Calu3 (cell line): ENCODE data around the gene DKKL1. TPM values are rescaled to one million over a fixed set of nuclear protein-coding genes. Genes with fewer than 3 reads are reported as not detected.

Experiments used
- BruUV-seq: library from RNA; stranded (reverse); fragments of 400-500 nt; replicated peaks from 2 replicates; lab custom pipeline; 2021; lab: Mats Ljungman, UMichigan
- CTCF ChIA-PET: fragments of 300-600 bp; sonication (Branson Sonifier 250); formaldehyde crosslinking; loops from one replicate; lab custom pipeline; 2022; ENCODE audit warnings: antibody characterized with exemption; lab: Charles Lee
- DNase-seq: peaks from one replicate; pipeline ENCODE4 v3.0.0; 2022
- H3K27ac Mint-ChIP-seq: one replicate; pipeline ENCODE4 v1.8.0; 2022; ENCODE audit warnings: mixed read lengths; ENCODE audit not compliant: unreplicated experiment
- H3K27me3 Mint-ChIP-seq: one replicate; pipeline ENCODE4 v1.8.0; 2022; ENCODE audit warnings: mixed read lengths; ENCODE audit not compliant: unreplicated experiment
- H3K36me3 Mint-ChIP-seq: one replicate; pipeline ENCODE4 v1.8.0; 2022; ENCODE audit warnings: mild to moderate bottlenecking, moderate library complexity, mixed read lengths; ENCODE audit not compliant: insufficient read depth, unreplicated experiment
- H3K4me1 Mint-ChIP-seq: one replicate; pipeline ENCODE4 v1.8.0; 2022; ENCODE audit warnings: mild to moderate bottlenecking, low read depth, mixed read lengths; ENCODE audit not compliant: unreplicated experiment
- H3K4me3 Mint-ChIP-seq: one replicate; pipeline ENCODE4 v1.8.0; 2022; ENCODE audit warnings: mild to moderate bottlenecking, low read depth, moderate library complexity, mixed read lengths; ENCODE audit not compliant: unreplicated experiment
- H3K9me3 Mint-ChIP-seq: one replicate; pipeline ENCODE4 v1.8.0; 2022; ENCODE audit warnings: low read depth, mixed read lengths; ENCODE audit not compliant: unreplicated experiment
- CTCF ChIP-seq: fragments of 200-600 bp; IDR thresholded peaks from one replicate; pipeline ENCODE4 v1.8.0; 2022; ENCODE audit warnings: antibody characterized with exemption; ENCODE audit not compliant: unreplicated experiment
- intact Hi-C: fragments of 100-400 bp; cut with micrococcal nuclease; formaldehyde crosslinking; loops from one replicate; pipeline ENCODE4 v1.10.0; 2022; ENCODE audit not compliant: unreplicated experiment
- total RNA-seq: library from RNA; stranded (reverse); gene quantifications from 2 replicates; pipeline ENCODE4 v1.2.3, GENCODE V29; 2022

Gene DKKL1
- total RNA-seq, 1 experiment from 2014 or later: not detected

- BruUV-seq: no TSS peak
- no peak overlapping the region for H3K27ac Mint-ChIP-seq
- no peak for DNase-seq
These were observed 29.8 kb upstream of the DKKL1 start for GRCh38 chr19:49333811-49334288.

GRCh38 chr19:49335071-49335783 is 28.4 kb upstream of the DKKL1 start, which contains the start of gene CD37:
TSS of gene CD37 (plus strand) at chr19:49335406. CDS start at chr19:49335541, 135 bp downstream.
- Mint-ChIP-seq H3K27me3 (peaks cover 77% of the 10 kb centered on the region), H3K4me3 (no peak within 1 kb of the TSS), H3K36me3 (no peaks in the 10 kb centered on the region), H3K4me1 (peaks cover 6% of the 10 kb centered on the region), H3K27ac (no peak within 1 kb of the TSS), H3K9me3 (no peaks in the 10 kb centered on the region)
- no peak for TF ChIP-seq CTCF
- CTCF ChIA-PET: no interaction called here
- intact Hi-C loops: no loop called here
- no peak for DNase-seq
- no TSS peak for BruUV-seq

More at GRCh38 chr19:49333811-49334288, 29.8 kb upstream of the DKKL1 start:
- TF ChIP-seq CTCF: no peak
- Mint-ChIP-seq H3K27me3 (peaks cover 64% of the 10 kb centered on the region), H3K4me1 (no peaks in the 10 kb centered on the region), H3K36me3 (no peaks in the 10 kb centered on the region), H3K4me3 (no peak overlapping the region), H3K9me3 (no peaks in the 10 kb centered on the region)
- CTCF ChIA-PET: no interaction called here
- intact Hi-C loops: no loop called here

GRCh38 chr19:49335784-49336481 is 27.7 kb upstream of the DKKL1 start:
- TF ChIP-seq CTCF: no peak
- no TSS peak for BruUV-seq
- intact Hi-C loops: no loop called here
- peaks cover 10% of the 10 kb centered on the region for H3K4me1 Mint-ChIP-seq
- H3K36me3 Mint-ChIP-seq: no peaks in the 10 kb centered on the region
- no peak overlapping the region for H3K27ac Mint-ChIP-seq
- peaks cover 84% of the 10 kb centered on the region for H3K27me3 Mint-ChIP-seq
- CTCF ChIA-PET: interaction anchor here (0.7 kb wide), 1 partner anchor 56 kb away, joined by 3 read pairs; no protein-coding TSS in a partner anchor
- no peak overlapping the region for H3K4me3 Mint-ChIP-seq
- no peak for DNase-seq
- no peaks in the 10 kb centered on the region for H3K9me3 Mint-ChIP-seq

GRCh38 chr19:49336482-49337266 is 27.0 kb upstream of the DKKL1 start:
- CTCF ChIA-PET: interaction anchor here (0.7 kb wide), 1 partner anchor 55 kb away, joined by 3 read pairs; no protein-coding TSS in a partner anchor
- Mint-ChIP-seq H3K27me3 (peaks cover 85% of the 10 kb centered on the region), H3K36me3 (no peaks in the 10 kb centered on the region), H3K4me1 (peaks cover 10% of the 10 kb centered on the region), H3K4me3 (no peak overlapping the region), H3K9me3 (no peaks in the 10 kb centered on the region), H3K27ac (no peak overlapping the region)
- no peak for DNase-seq
- intact Hi-C loops: no loop called here
- TF ChIP-seq CTCF: no peak
- BruUV-seq: no TSS peak
